Measurements from ENCODE around the gene KANK2. TPM values are rescaled to one million over a fixed set of nuclear protein-coding genes. Genes with fewer than 3 reads are reported as not detected.
A peak's percentile ranks its signal among the peaks of the same experiment; 100 is the strongest.
"Not testable (repeated sequence)": the region's sequence is repeated elsewhere in the genome, so short reads cannot be mapped to it uniquely, and the experiment has no call there.

Gene KANK2
- total and polyA plus RNA-seq, 10 of the 15 experiments (the other 5 are each of a cell fraction or from before 2014, with no cell fraction given) = 4.9 to 33.0 (median 21.0) TPM

DNA sequence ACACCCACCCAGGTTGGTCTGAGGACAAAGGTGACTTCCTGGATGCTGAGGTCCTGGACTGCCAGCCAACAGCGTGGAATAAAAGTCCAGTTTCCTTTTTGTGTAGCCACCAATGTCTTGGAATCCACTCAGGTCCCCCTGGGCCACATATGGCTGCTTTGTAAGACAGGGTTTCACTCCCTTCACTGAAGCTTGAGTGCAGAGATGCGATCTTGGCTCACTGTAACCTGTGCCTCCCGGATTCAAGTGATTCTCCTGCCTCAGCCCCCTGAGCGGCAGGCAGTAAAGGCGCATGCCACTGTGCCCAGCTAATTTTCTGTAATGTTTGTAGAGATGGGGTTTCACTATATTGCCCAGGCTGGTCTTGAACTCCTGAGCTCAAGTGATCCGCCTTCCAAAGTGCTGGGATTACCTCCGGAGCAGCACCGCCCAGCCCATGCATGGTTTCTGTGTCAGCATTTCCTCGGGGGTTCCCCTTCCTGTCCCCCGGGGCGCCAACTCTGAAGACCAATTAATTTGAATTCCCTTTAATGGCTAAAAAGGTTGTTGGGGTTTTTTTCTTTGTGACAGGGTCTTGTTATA, 17.5 kb downstream of the KANK2 start (continued):
- TF ChIP-seq, protein P1, sequence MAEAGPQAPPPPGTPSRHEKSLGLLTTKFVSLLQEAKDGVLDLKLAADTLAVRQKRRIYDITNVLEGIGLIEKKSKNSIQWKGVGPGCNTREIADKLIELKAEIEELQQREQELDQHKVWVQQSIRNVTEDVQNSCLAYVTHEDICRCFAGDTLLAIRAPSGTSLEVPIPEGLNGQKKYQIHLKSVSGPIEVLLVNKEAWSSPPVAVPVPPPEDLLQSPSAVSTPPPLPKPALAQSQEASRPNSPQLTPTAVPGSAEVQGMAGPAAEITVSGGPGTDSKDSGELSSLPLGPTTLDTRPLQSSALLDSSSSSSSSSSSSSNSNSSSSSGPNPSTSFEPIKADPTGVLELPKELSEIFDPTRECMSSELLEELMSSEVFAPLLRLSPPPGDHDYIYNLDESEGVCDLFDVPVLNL (IDR thresholded peaks at IDR 0.05; ENCODE audit: low read depth, low read length) = peak; percentile 73

DNA sequence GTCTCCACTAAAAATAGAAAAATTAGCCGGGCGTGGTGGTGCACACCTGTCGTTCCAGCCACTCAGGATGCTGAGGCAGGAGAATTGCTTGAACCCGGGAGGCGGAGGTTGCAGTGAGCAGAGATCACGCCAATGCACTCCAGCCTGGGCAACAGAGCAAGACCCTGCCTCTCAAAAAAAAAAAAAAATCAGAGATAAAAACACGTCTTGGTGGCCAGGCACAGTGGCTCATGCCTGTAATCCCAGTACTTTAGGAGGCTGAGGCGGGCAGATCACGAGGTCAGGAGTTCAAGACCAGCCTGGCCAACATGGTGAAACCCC, 18.2 kb downstream of the KANK2 start:
- 0% methylated on average over 9 of the region's 9 CpGs for WGBS (ENCODE audit: insufficient coverage, insufficient replicate concordance, low lambda C conversion rate, missing lambda C conversion rate)
- Histone ChIP-seq H3K4me1 (ENCODE audit: control insufficient read depth, insufficient read depth, low read length) (peaks cover 20% of the 10 kb centered on the region), H3K4me2 (ENCODE audit: control insufficient read depth, insufficient read depth) (peak overlapping the region; percentile 97), H3K9ac (ENCODE audit: control insufficient read depth, insufficient read depth, low read length) (peak overlapping the region; percentile 87; the same call in 1 of the 2 replicates), H3K27ac (ENCODE audit: control insufficient read depth, insufficient read depth) (peak overlapping the region; percentile 86), H3K4me3 (peak overlapping the region; percentile 62)
- H3K79me2 ChIP-seq (ENCODE audit: control insufficient read depth, insufficient read depth, low read length); ATAC-seq; H2AFZ ChIP-seq (ENCODE audit: control insufficient read depth, low read depth, low read length); intact Hi-C loops (cut with micrococcal nuclease; ENCODE audit: unreplicated experiment); H4K20me1 ChIP-seq (ENCODE audit: control insufficient read depth, insufficient read depth); in situ Hi-C loops (cut with MboI); DNase-seq (ENCODE audit: low read depth, low spot score); H3K36me3 ChIP-seq (ENCODE audit: control insufficient read depth in 2 of 2, insufficient read depth in 2 of 2, low read length in 1 of 2); BruUV-seq (replicated peaks); FAIRE-seq; H3K27me3 ChIP-seq (replicated peaks in 1 of 2; ENCODE audit: control insufficient read depth in 2 of 2, insufficient read depth in 2 of 2, low read length in 1 of 2); H3K9me3 ChIP-seq (replicated peaks; ENCODE audit: control insufficient read depth, insufficient read depth, low read length): not testable (repeated sequence)
- SMC1A ChIA-PET (ENCODE audit: uncharacterized antibody, unreplicated experiment) = interaction anchor here (1.2 kb wide), 1 partner anchor 25 kb away, joined by 4 read pairs; no protein-coding TSS in a partner anchor
- RAD21 ChIA-PET (ENCODE audit: unreplicated experiment) = interaction anchor here (1.5 kb wide), 1 partner anchor 10 kb away, joined by 4 read pairs; no protein-coding TSS in a partner anchor
- POLR2A ChIA-PET = interaction anchor here (0.6 to 1.0 kb wide), 2 partner anchors 25 to 422 kb away, joined by 3 to 4 read pairs; no protein-coding TSS in a partner anchor
- CTCF ChIA-PET = interaction anchor here (1.1 to 1.9 kb wide), 2 partner anchors 25 to 237 kb away, joined by 5 read pairs; no protein-coding TSS in a partner anchor

DNA sequence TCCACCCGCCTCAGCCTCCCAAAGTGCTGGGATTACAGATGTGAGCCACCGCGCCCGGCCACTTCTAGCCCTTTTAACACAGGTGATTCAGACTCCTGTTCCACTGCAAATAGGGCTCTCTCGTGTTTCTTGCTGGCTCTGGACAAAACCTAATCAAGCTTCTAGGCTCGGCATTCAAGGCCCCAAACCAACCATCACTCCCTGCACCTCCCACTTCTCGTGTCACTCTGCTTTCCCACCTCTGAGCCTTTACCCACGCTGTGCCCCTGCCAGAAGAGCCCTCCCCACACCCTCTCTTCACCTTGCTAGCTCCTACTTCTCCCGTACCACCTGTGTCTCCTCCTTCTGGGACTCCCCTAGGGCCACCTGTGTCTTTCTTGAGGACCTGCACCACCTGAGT, 19.8 kb downstream of the KANK2 start:
- H3K9ac ChIP-seq (ENCODE audit: control insufficient read depth, insufficient read depth, low read length) = no peak overlapping the region
- H4K20me1 ChIP-seq (ENCODE audit: control insufficient read depth, insufficient read depth) = no peaks in the 10 kb centered on the region
- H3K79me2 ChIP-seq (ENCODE audit: control insufficient read depth, insufficient read depth, low read length) = no peaks in the 10 kb centered on the region
- no peak overlapping the region for H2AFZ ChIP-seq (ENCODE audit: control insufficient read depth, low read depth, low read length)
- H3K4me1 ChIP-seq (ENCODE audit: control insufficient read depth, insufficient read depth, low read length) = peaks cover 20% of the 10 kb centered on the region
- no peaks in the 10 kb centered on the region for H3K27me3 ChIP-seq (replicated peaks in 1 of 2; ENCODE audit: control insufficient read depth in 2 of 2, insufficient read depth in 2 of 2, low read length in 1 of 2)
- intact Hi-C loops (cut with micrococcal nuclease; ENCODE audit: unreplicated experiment) (no loop called here), in situ Hi-C loops (cut with MboI) (no loop called here)
- ATAC-seq (no peak), FAIRE-seq (no peak), DNase-seq (ENCODE audit: low read depth, low spot score) (no peak)
- H3K36me3 ChIP-seq (ENCODE audit: control insufficient read depth in 2 of 2, insufficient read depth in 2 of 2, low read length in 1 of 2) = peaks cover 0 to 4% of the 10 kb centered on the region in 2 experiments; a peak in 2 of 4 replicates
- RAD21 ChIA-PET (ENCODE audit: unreplicated experiment) = no interaction called here
- no peaks in the 10 kb centered on the region for H3K9me3 ChIP-seq (replicated peaks; ENCODE audit: control insufficient read depth, insufficient read depth, low read length)
- CTCF ChIA-PET = no interaction called here
- no peak overlapping the region for H3K4me3 ChIP-seq
- POLR2A ChIA-PET = interaction anchor here (1.3 to 1.4 kb wide), 2 partner anchors 13 to 21 kb away, joined by 4 to 5 read pairs; partner anchors contain the start of gene SPC24
- 69% methylated on average over 9 of the region's 9 CpGs for WGBS (ENCODE audit: insufficient coverage, insufficient replicate concordance, low lambda C conversion rate, missing lambda C conversion rate)
- SMC1A ChIA-PET (ENCODE audit: uncharacterized antibody, unreplicated experiment) = no interaction called here
- BruUV-seq (replicated peaks) = no TSS peak
- no peak overlapping the region for H3K27ac ChIP-seq (ENCODE audit: control insufficient read depth, insufficient read depth)
- no peak overlapping the region for H3K4me2 ChIP-seq (ENCODE audit: control insufficient read depth, insufficient read depth)
- TF ChIP-seq HDAC2 (IDR thresholded peaks at IDR 0.05) (no peak), KDM1A (IDR thresholded peaks at IDR 0.05; ENCODE audit: borderline replicate concordance) (no peak), MTA3 (IDR thresholded peaks at IDR 0.05; ENCODE audit: borderline replicate concordance, low read length) (no peak), EP300 (IDR thresholded peaks at IDR 0.05; ENCODE audit: borderline replicate concordance in 1 of 2, control insufficient read depth in 1 of 2, low read depth in 2 of 2, low read length in 2 of 2) (no peak), NFIC (IDR thresholded peaks at IDR 0.05; ENCODE audit: low read depth, low read length) (no peak)
- TF ChIP-seq, protein P2, sequence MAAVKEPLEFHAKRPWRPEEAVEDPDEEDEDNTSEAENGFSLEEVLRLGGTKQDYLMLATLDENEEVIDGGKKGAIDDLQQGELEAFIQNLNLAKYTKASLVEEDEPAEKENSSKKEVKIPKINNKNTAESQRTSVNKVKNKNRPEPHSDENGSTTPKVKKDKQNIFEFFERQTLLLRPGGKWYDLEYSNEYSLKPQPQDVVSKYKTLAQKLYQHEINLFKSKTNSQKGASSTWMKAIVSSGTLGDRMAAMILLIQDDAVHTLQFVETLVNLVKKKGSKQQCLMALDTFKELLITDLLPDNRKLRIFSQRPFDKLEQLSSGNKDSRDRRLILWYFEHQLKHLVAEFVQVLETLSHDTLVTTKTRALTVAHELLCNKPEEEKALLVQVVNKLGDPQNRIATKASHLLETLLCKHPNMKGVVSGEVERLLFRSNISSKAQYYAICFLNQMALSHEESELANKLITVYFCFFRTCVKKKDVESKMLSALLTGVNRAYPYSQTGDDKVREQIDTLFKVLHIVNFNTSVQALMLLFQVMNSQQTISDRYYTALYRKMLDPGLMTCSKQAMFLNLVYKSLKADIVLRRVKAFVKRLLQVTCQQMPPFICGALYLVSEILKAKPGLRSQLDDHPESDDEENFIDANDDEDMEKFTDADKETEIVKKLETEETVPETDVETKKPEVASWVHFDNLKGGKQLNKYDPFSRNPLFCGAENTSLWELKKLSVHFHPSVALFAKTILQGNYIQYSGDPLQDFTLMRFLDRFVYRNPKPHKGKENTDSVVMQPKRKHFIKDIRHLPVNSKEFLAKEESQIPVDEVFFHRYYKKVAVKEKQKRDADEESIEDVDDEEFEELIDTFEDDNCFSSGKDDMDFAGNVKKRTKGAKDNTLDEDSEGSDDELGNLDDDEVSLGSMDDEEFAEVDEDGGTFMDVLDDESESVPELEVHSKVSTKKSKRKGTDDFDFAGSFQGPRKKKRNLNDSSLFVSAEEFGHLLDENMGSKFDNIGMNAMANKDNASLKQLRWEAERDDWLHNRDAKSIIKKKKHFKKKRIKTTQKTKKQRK (IDR thresholded peaks at IDR 0.05; ENCODE audit: low read depth, low read length) = no peak
- TF ChIP-seq, protein P3, sequence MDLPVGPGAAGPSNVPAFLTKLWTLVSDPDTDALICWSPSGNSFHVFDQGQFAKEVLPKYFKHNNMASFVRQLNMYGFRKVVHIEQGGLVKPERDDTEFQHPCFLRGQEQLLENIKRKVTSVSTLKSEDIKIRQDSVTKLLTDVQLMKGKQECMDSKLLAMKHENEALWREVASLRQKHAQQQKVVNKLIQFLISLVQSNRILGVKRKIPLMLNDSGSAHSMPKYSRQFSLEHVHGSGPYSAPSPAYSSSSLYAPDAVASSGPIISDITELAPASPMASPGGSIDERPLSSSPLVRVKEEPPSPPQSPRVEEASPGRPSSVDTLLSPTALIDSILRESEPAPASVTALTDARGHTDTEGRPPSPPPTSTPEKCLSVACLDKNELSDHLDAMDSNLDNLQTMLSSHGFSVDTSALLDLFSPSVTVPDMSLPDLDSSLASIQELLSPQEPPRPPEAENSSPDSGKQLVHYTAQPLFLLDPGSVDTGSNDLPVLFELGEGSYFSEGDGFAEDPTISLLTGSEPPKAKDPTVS (IDR thresholded peaks at IDR 0.05; ENCODE audit: low read depth, low read length) = no peak

All from GM12878 (cell line).